Measurements from ENCODE around the gene KDM6B. TPM values are rescaled to one million over a fixed set of nuclear protein-coding genes. Genes with fewer than 3 reads are reported as not detected.

KDM6B gene
- total RNA-seq, 1 experiment from 2014 or later: 28.9 TPM

GRCh38 chr17:7844292-7845154 lies 10.5 kb downstream of the KDM6B start:
- no peak for TF ChIP-seq CTCF (conservative IDR thresholded peaks at IDR 0.05)
- Histone ChIP-seq H4K20me1 (ENCODE audit: control insufficient read depth, insufficient read depth, insufficient read length) (no peaks in the 10 kb centered on the region), H3K23me2 (ENCODE audit: insufficient read length, low read depth, low read length, poor library complexity, severe bottlenecking) (peaks cover 29% of the 10 kb centered on the region), H3K27me3 (ENCODE audit: insufficient read depth, low read length) (peaks cover 20% of the 10 kb centered on the region; the same call in 1 of the 2 replicates), H3K9me3 (ENCODE audit: control insufficient read depth, low read depth, low read length) (no peaks in the 10 kb centered on the region), H3K79me1 (ENCODE audit: insufficient read depth, low read depth, low read length, poor library complexity, severe bottlenecking) (no peaks in the 10 kb centered on the region), H2BK12ac (ENCODE audit: insufficient read length, low read depth, low read length) (no peak overlapping the region), H2BK20ac (ENCODE audit: low read depth, low read length, poor library complexity, severe bottlenecking) (no peak overlapping the region), H3T11ph (ENCODE audit: low read length) (no peak overlapping the region), H4K91ac (ENCODE audit: insufficient read length, low read depth, low read length) (no peak overlapping the region), H3K18ac (ENCODE audit: insufficient read length, low read depth, low read length) (no peak overlapping the region), H2BK5ac (ENCODE audit: insufficient read length, low read length) (no peak overlapping the region), H2BK120ac (ENCODE audit: low read depth, low read length, poor library complexity, severe bottlenecking) (no peak overlapping the region), H3K9ac (ENCODE audit: extremely low read depth, insufficient read length, low read length) (no peak overlapping the region), H3K4me1 (ENCODE audit: insufficient read depth, low read length) (no peaks in the 10 kb centered on the region), H3K23ac (ENCODE audit: insufficient read length, low read depth, low read length) (no peak overlapping the region), H3K14ac (ENCODE audit: insufficient read depth, low read length) (no peak overlapping the region), H2BK15ac (ENCODE audit: low read depth, low read length) (no peak overlapping the region), H4K5ac (ENCODE audit: insufficient read length, low read depth, low read length) (no peak overlapping the region), H2AFZ (ENCODE audit: low read length) (no peak overlapping the region), H3K4me2 (ENCODE audit: insufficient read depth, insufficient read length, low read length) (peak overlapping the region; percentile 97), H3K27ac (ENCODE audit: insufficient read length, low read depth, low read length) (no peak overlapping the region), H3K79me2 (ENCODE audit: insufficient read depth, low read length) (no peaks in the 10 kb centered on the region), H4K8ac (replicated peaks; ENCODE audit: insufficient read length, low read depth, low read length) (no peak overlapping the region), H3K4ac (ENCODE audit: low read depth, low read length) (no peak overlapping the region), H2AK5ac (ENCODE audit: insufficient read length, low read length) (no peak overlapping the region), H3K56ac (ENCODE audit: insufficient read length, low read depth, low read length) (no peak overlapping the region)
- no CpG with 5 or more reads among the region's 71 CpGs for WGBS (ENCODE audit: extremely low coverage, insufficient read length, low lambda C conversion rate)
- H3K4me3 Mint-ChIP-seq: peak overlapping the region; percentile 89 to 94
- peaks cover 4 to 32% (median 23%) of the 10 kb centered on the region in 3 experiments; a peak in 6 of 7 replicates for H3K36me3 Mint-ChIP-seq (ENCODE audit: insufficient read depth in 1 of 3, low read depth in 3 of 3)
- peak; percentile 97 for DNase-seq
- no peaks in the 10 kb centered on the region; a peak in 1 of 5 replicates for H3K9me3 Mint-ChIP-seq
- peak overlapping the region in 1 of 3 experiments; percentile 70; a peak in 1 of 7 replicates for H3K27ac Mint-ChIP-seq
- peaks cover 20 to 35% of the 10 kb centered on the region in 2 experiments for H3K4me1 Mint-ChIP-seq
- peaks cover 22% of the 10 kb centered on the region for H3K27me3 Mint-ChIP-seq (ENCODE audit: low read depth)

All from H9 (cell line).